ENCODE data around the gene GCNA. TPM values are rescaled to one million over a fixed set of nuclear protein-coding genes. Genes with fewer than 3 reads are reported as not detected.

The GCNA gene
- total and polyA plus RNA-seq, 10 of the 15 experiments (the other 5 are each of a cell fraction or from before 2014, with no cell fraction given): 0.37 to 1.6 (median 0.90) TPM

DNA sequence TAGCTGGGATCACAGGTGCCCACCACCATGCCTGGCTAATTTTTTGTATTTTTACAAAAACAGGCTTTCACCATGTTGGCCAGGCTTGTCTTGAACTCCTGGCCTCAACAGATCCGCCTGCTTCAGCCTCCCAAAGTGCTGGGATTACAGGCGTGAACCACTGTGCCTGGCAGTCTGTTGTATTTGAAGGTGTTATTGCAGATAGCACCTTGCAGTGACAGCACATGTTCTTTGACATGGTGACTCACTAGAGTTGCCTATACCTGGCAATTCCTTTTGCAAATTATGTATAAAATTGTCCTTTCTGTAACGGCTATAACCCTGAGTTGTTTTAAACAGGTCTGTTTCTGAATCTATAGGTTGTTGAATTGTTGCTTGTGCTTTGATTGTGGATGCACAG, 37.4 kb upstream of the GCNA start:
- no peaks in the 10 kb centered on the region for H3K27me3 ChIP-seq (replicated peaks in 1 of 2; ENCODE audit: control insufficient read depth in 2 of 2, insufficient read depth in 2 of 2, low read length in 1 of 2)
- no peak overlapping the region; the same call in 1 of the 2 replicates for H3K4me3 ChIP-seq
- POLR2A ChIA-PET: no interaction called here
- no peak for DNase-seq (ENCODE audit: low read depth, low spot score)
- H3K79me2 ChIP-seq (ENCODE audit: control insufficient read depth, insufficient read depth, low read length): peaks cover 84% of the 10 kb centered on the region
- H3K9me3 ChIP-seq (replicated peaks; ENCODE audit: control insufficient read depth, insufficient read depth, low read length): no peaks in the 10 kb centered on the region
- TF ChIP-seq MTA2 (IDR thresholded peaks at IDR 0.05; ENCODE audit: low read depth) (no peak), RB1 (IDR thresholded peaks at IDR 0.05; ENCODE audit: borderline replicate concordance) (no peak), HDAC6 (IDR thresholded peaks at IDR 0.05; ENCODE audit: unreplicated experiment) (no peak), FOXM1 (IDR thresholded peaks at IDR 0.05; ENCODE audit: low read depth, low read length) (no peak), ZNF207 (IDR thresholded peaks at IDR 0.05; ENCODE audit: borderline replicate concordance) (no peak), GABPA (IDR thresholded peaks at IDR 0.05; ENCODE audit: low read depth) (no peak), MEF2A (IDR thresholded peaks at IDR 0.05; ENCODE audit: insufficient read depth, low read depth, low read length) (no peak), TCF7 (IDR thresholded peaks at IDR 0.05; ENCODE audit: borderline replicate concordance) (no peak), SMARCA5 (IDR thresholded peaks at IDR 0.05) (no peak), RBBP5 (conservative IDR thresholded peaks at IDR 0.05) (no peak), ASH2L (IDR thresholded peaks at IDR 0.05; ENCODE audit: borderline replicate concordance, low read depth) (no peak), RCOR1 (conservative IDR thresholded peaks at IDR 0.05; ENCODE audit: low read depth, low read length) (no peak), BACH1 (IDR thresholded peaks at IDR 0.05; ENCODE audit: borderline replicate concordance) (no peak)
- TF ChIP-seq, protein P1, sequence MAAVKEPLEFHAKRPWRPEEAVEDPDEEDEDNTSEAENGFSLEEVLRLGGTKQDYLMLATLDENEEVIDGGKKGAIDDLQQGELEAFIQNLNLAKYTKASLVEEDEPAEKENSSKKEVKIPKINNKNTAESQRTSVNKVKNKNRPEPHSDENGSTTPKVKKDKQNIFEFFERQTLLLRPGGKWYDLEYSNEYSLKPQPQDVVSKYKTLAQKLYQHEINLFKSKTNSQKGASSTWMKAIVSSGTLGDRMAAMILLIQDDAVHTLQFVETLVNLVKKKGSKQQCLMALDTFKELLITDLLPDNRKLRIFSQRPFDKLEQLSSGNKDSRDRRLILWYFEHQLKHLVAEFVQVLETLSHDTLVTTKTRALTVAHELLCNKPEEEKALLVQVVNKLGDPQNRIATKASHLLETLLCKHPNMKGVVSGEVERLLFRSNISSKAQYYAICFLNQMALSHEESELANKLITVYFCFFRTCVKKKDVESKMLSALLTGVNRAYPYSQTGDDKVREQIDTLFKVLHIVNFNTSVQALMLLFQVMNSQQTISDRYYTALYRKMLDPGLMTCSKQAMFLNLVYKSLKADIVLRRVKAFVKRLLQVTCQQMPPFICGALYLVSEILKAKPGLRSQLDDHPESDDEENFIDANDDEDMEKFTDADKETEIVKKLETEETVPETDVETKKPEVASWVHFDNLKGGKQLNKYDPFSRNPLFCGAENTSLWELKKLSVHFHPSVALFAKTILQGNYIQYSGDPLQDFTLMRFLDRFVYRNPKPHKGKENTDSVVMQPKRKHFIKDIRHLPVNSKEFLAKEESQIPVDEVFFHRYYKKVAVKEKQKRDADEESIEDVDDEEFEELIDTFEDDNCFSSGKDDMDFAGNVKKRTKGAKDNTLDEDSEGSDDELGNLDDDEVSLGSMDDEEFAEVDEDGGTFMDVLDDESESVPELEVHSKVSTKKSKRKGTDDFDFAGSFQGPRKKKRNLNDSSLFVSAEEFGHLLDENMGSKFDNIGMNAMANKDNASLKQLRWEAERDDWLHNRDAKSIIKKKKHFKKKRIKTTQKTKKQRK (IDR thresholded peaks at IDR 0.05; ENCODE audit: low read depth, low read length): no peak
- TF ChIP-seq, protein P2, sequence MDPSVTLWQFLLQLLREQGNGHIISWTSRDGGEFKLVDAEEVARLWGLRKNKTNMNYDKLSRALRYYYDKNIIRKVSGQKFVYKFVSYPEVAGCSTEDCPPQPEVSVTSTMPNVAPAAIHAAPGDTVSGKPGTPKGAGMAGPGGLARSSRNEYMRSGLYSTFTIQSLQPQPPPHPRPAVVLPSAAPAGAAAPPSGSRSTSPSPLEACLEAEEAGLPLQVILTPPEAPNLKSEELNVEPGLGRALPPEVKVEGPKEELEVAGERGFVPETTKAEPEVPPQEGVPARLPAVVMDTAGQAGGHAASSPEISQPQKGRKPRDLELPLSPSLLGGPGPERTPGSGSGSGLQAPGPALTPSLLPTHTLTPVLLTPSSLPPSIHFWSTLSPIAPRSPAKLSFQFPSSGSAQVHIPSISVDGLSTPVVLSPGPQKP (IDR thresholded peaks at IDR 0.05; ENCODE audit: low read depth, low read length): no peak
- TF ChIP-seq, protein P3, sequence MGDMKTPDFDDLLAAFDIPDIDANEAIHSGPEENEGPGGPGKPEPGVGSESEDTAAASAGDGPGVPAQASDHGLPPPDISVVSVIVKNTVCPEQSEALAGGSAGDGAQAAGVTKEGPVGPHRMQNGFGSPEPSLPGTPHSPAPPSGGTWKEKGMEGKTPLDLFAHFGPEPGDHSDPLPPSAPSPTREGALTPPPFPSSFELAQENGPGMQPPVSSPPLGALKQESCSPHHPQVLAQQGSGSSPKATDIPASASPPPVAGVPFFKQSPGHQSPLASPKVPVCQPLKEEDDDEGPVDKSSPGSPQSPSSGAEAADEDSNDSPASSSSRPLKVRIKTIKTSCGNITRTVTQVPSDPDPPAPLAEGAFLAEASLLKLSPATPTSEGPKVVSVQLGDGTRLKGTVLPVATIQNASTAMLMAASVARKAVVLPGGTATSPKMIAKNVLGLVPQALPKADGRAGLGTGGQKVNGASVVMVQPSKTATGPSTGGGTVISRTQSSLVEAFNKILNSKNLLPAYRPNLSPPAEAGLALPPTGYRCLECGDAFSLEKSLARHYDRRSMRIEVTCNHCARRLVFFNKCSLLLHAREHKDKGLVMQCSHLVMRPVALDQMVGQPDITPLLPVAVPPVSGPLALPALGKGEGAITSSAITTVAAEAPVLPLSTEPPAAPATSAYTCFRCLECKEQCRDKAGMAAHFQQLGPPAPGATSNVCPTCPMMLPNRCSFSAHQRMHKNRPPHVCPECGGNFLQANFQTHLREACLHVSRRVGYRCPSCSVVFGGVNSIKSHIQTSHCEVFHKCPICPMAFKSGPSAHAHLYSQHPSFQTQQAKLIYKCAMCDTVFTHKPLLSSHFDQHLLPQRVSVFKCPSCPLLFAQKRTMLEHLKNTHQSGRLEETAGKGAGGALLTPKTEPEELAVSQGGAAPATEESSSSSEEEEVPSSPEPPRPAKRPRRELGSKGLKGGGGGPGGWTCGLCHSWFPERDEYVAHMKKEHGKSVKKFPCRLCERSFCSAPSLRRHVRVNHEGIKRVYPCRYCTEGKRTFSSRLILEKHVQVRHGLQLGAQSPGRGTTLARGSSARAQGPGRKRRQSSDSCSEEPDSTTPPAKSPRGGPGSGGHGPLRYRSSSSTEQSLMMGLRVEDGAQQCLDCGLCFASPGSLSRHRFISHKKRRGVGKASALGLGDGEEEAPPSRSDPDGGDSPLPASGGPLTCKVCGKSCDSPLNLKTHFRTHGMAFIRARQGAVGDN (IDR thresholded peaks at IDR 0.05): no peak
- H3K27ac ChIP-seq (ENCODE audit: control insufficient read depth, insufficient read depth): no peak overlapping the region; the same call in 1 of the 2 replicates
- H3K9ac ChIP-seq (ENCODE audit: control insufficient read depth, insufficient read depth, low read length): no peak overlapping the region
- H4K20me1 ChIP-seq (ENCODE audit: control insufficient read depth, insufficient read depth): peaks cover 2% of the 10 kb centered on the region; the same call in 1 of the 2 replicates
- BruUV-seq (replicated peaks): no TSS peak
- peaks cover 5% of the 10 kb centered on the region; the same call in 1 of the 2 replicates for H3K4me1 ChIP-seq (ENCODE audit: control insufficient read depth, insufficient read depth, low read length)
- RAD21 ChIA-PET (ENCODE audit: unreplicated experiment): interaction anchor here (0.6 to 2.5 kb wide), 2 partner anchors 81 to 111 kb away, joined by 3 to 5 read pairs; no protein-coding TSS in a partner anchor
- peak; percentile 14 for ATAC-seq
- H3K36me3 ChIP-seq (ENCODE audit: control insufficient read depth in 2 of 2, insufficient read depth in 2 of 2, low read length in 1 of 2): peaks cover 0 to 4% of the 10 kb centered on the region in 2 experiments; a peak in 3 of 4 replicates
- H2AFZ ChIP-seq (ENCODE audit: control insufficient read depth, low read depth, low read length): no peak overlapping the region
- FAIRE-seq: peak; percentile 83
- H3K4me2 ChIP-seq (ENCODE audit: control insufficient read depth, insufficient read depth): peak overlapping the region; percentile 62
- intact Hi-C loops (cut with micrococcal nuclease; ENCODE audit: unreplicated experiment): loop anchor here (5.0 kb wide), 1 partner anchor 76 kb away; the partner anchor contains the start of gene CXCR3
- SMC1A ChIA-PET (ENCODE audit: uncharacterized antibody, unreplicated experiment): interaction anchor here (1.8 kb wide), 1 partner anchor 11 kb away, joined by 5 read pairs; no protein-coding TSS in a partner anchor
- 20% methylated on average over 3 of the region's 3 CpGs for WGBS (ENCODE audit: insufficient coverage, insufficient replicate concordance, low lambda C conversion rate, missing lambda C conversion rate)
- CTCF ChIA-PET: interaction anchor here (2.2 kb wide), 1 partner anchor 110 kb away, joined by 5 read pairs; no protein-coding TSS in a partner anchor
- in situ Hi-C loops (cut with MboI): no loop called here
